Measurements from ENCODE around the gene MPP7.

The MPP7 gene

DNA sequence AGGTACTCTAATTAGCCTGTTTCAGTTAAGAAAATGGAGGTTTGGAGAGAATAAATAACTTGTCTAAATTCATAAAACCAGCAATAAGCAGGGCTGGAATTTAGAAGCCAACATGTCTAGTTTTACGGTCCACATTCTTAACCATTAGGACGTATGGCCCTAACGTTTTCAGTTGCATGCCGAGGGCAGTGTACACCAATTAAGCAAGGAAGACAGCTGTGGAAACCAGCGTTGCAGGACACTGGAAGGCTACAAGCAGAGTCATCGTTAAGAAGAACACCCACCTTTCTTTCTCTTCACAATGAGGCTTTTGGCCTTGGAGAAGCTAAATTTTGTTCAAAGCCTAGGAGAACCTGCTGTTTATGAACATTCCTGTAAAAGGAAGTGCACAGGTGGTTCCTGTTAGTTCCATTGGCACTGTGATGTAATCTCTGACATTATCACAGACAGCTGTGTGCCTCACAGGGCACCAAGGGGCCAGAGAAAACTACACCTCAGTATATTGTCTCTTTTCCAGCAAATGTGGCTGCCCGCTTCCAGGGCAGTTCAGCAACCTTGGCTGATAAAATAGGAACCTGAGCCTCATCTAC is 21.0 kb downstream of the MPP7 start:
- DNase-seq (ENCODE audit: insufficient read length, low spot score) (no peak), FAIRE-seq (no peak)
- TF ChIP-seq SPI1 (IDR thresholded peaks at IDR 0.05; ENCODE audit: low read depth, low read length) = no peak
- no peak for TF ChIP-seq PAX5 (IDR thresholded peaks at IDR 0.05; ENCODE audit: insufficient read depth, low read length, severe bottlenecking)
- no peak for TF ChIP-seq TAF1 (IDR thresholded peaks at IDR 0.05; ENCODE audit: low read depth, low read length)
- no peak for TF ChIP-seq POU2F2 (IDR thresholded peaks at IDR 0.05; ENCODE audit: low read depth, low read length)
- no peak for TF ChIP-seq POLR2A (IDR thresholded peaks at IDR 0.05; ENCODE audit: low read depth, low read length)
- TF ChIP-seq POLR2AphosphoS5 (IDR thresholded peaks at IDR 0.05; ENCODE audit: low read depth, low read length) = no peak

DNA sequence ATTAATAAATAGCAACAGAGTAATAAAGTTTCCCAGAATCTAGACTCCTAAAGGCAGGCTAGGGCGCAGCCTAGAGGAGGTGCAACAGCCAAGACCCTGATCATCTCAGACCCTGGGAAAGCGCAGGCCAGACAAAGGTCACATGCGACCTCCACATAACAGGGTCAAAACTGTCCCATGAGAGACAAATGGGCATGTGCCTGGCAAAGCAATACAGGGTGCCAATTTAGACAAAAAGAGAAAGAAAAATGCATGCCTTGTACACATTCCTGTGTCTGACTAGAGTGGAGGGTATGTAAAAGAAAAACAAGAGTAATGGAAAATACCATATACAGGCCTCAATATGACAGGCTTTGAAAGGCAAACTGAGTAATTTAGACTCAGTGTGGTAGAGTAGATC is 22.2 kb downstream of the MPP7 start:
- FAIRE-seq (no peak), DNase-seq (ENCODE audit: insufficient read length, low spot score) (no peak)
- no peak for TF ChIP-seq PAX5 (IDR thresholded peaks at IDR 0.05; ENCODE audit: insufficient read depth, low read length, severe bottlenecking)
- TF ChIP-seq POLR2A (IDR thresholded peaks at IDR 0.05; ENCODE audit: low read depth, low read length) = no peak
- TF ChIP-seq POLR2AphosphoS5 (IDR thresholded peaks at IDR 0.05; ENCODE audit: low read depth, low read length) = no peak
- no peak for TF ChIP-seq SPI1 (IDR thresholded peaks at IDR 0.05; ENCODE audit: low read depth, low read length)
- TF ChIP-seq TAF1 (IDR thresholded peaks at IDR 0.05; ENCODE audit: low read depth, low read length) = no peak

DNA sequence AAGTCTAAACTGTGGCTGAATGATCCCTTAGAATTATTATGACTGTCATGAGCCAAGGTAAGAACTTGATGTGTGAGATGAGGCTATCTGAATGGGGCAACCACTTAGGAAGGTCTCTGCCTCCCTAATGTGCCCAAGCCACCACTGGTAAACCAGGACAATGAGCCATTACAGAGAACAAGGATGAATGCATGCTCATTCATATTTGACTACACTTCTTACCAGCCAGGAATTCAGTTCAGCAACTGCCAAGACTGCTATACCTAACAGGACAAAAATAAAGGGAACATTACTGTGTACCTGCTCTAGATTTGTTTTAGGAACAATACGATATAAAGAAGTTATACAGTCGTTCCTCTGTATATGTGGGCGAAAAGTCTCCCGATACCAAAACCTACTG is 23.0 kb downstream of the MPP7 start:
- no peak for FAIRE-seq
- no peak for TF ChIP-seq POLR2AphosphoS5 (IDR thresholded peaks at IDR 0.05; ENCODE audit: low read depth, low read length)
- no peak for TF ChIP-seq POU2F2 (IDR thresholded peaks at IDR 0.05; ENCODE audit: low read depth, low read length)
- TF ChIP-seq TAF1 (IDR thresholded peaks at IDR 0.05; ENCODE audit: low read depth, low read length) = no peak
- TF ChIP-seq POLR2A (IDR thresholded peaks at IDR 0.05; ENCODE audit: low read depth, low read length) = no peak
- no peak for TF ChIP-seq PAX5 (IDR thresholded peaks at IDR 0.05; ENCODE audit: insufficient read depth, low read length, severe bottlenecking)
- TF ChIP-seq SPI1 (IDR thresholded peaks at IDR 0.05; ENCODE audit: low read depth, low read length) = no peak
- DNase-seq (ENCODE audit: insufficient read length, low spot score) = no peak

DNA sequence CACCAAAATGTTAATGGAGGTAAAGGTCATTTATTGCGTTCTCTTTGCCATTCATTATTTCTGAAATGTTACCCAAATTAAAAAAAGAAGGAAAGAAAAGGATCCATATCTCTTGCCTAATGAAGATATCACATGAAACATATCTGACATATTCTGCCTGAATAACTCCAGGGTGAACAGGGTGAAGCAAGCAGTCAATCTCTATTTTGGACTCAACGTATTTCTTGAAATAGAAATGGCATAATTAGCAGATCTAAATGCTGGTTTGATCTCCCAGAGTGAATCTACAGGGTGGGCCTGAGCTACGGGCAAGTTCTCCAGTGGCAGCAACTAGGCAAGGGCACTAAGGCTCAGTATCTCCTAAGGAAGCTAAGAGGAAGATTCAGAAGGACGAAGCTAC is 24.0 kb downstream of the MPP7 start:
- TF ChIP-seq POLR2AphosphoS5 (IDR thresholded peaks at IDR 0.05; ENCODE audit: low read depth, low read length) (no peak), POU2F2 (IDR thresholded peaks at IDR 0.05; ENCODE audit: low read depth, low read length) (no peak), PAX5 (IDR thresholded peaks at IDR 0.05; ENCODE audit: insufficient read depth, low read length, severe bottlenecking) (no peak), POLR2A (IDR thresholded peaks at IDR 0.05; ENCODE audit: low read depth, low read length) (no peak), SPI1 (IDR thresholded peaks at IDR 0.05; ENCODE audit: low read depth, low read length) (no peak), TAF1 (IDR thresholded peaks at IDR 0.05; ENCODE audit: low read depth, low read length) (no peak)
- no peak for DNase-seq (ENCODE audit: insufficient read length, low spot score)
- FAIRE-seq = no peak

DNA sequence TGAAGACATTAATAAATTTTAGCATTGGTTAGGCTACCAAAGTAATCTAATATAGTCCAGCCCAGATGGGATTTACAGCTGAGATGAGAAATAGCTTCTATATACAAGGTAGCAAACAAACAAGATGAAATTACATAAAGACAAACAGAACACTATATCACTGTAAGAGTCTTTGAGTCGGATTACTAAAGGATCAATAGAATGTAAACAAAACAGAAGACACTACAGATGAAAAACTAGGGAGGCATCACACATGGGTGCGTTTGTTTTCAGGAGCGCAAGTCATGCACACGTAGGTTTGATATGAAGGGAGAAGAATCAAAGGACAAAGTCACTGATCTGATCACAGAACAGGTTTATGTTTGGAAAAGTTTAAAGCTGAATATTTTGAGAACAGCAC is 26.5 kb downstream of the MPP7 start:
- DNase-seq (ENCODE audit: insufficient read length, low spot score) (no peak), FAIRE-seq (no peak)

DNA sequence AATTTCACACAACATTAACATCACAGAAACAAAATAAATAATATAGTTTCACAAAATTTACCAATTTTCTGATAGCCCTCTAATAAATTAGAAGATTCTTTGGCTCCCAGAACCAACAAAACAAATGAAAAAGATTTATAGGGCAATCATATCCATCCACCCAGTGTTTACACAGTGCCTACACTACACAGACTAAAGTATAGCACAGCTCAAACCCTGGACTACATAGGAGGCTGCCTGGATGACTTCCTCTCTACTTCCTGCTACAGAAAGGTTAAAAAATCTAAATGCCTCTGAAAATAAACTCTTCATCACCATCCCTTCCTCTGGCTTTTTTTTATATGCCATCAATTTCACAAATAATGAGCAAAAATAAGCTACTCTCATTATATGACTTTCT is 28.4 kb downstream of the MPP7 start:
- FAIRE-seq (no peak), DNase-seq (ENCODE audit: insufficient read length, low spot score) (no peak)
- no peak for TF ChIP-seq SPI1 (IDR thresholded peaks at IDR 0.05; ENCODE audit: low read depth, low read length)
- TF ChIP-seq POLR2AphosphoS5 (IDR thresholded peaks at IDR 0.05; ENCODE audit: low read depth, low read length) = no peak
- TF ChIP-seq POLR2A (IDR thresholded peaks at IDR 0.05; ENCODE audit: low read depth, low read length) = no peak
- no peak for TF ChIP-seq TAF1 (IDR thresholded peaks at IDR 0.05; ENCODE audit: low read depth, low read length)
- no peak for TF ChIP-seq PAX5 (IDR thresholded peaks at IDR 0.05; ENCODE audit: insufficient read depth, low read length, severe bottlenecking)
- no peak for TF ChIP-seq POU2F2 (IDR thresholded peaks at IDR 0.05; ENCODE audit: low read depth, low read length)

More for the DNA sequence above, 26.5 kb downstream of the MPP7 start:
- TF ChIP-seq POU2F2 (IDR thresholded peaks at IDR 0.05; ENCODE audit: low read depth, low read length) = no peak
- no peak for TF ChIP-seq SPI1 (IDR thresholded peaks at IDR 0.05; ENCODE audit: low read depth, low read length)
- TF ChIP-seq TAF1 (IDR thresholded peaks at IDR 0.05; ENCODE audit: low read depth, low read length) = no peak

DNA sequence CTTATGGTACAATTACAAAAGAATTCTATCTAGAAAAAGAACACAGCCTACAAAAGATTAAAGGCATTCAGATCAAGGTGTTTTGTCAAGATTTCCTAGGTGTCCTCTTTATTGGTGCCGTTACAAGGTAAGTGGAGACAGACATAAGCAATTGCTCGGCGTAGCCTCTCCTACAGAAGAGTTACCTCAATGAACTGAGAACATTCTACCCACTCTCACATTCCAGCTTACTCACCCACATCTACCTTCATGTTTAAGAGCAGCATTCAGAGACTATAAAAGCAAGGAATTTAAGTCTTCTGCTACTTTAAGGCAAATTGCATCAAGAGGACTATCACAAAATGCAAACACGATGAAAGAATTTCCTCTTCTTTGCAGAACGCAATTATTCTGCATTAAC is 29.5 kb downstream of the MPP7 start:
- FAIRE-seq (no peak), DNase-seq (ENCODE audit: insufficient read length, low spot score) (no peak)
- TF ChIP-seq POLR2A (IDR thresholded peaks at IDR 0.05; ENCODE audit: low read depth, low read length) (no peak), TAF1 (IDR thresholded peaks at IDR 0.05; ENCODE audit: low read depth, low read length) (no peak), SPI1 (IDR thresholded peaks at IDR 0.05; ENCODE audit: low read depth, low read length) (no peak), PAX5 (IDR thresholded peaks at IDR 0.05; ENCODE audit: insufficient read depth, low read length, severe bottlenecking) (no peak), POLR2AphosphoS5 (IDR thresholded peaks at IDR 0.05; ENCODE audit: low read depth, low read length) (no peak), POU2F2 (IDR thresholded peaks at IDR 0.05; ENCODE audit: low read depth, low read length) (no peak)

DNA sequence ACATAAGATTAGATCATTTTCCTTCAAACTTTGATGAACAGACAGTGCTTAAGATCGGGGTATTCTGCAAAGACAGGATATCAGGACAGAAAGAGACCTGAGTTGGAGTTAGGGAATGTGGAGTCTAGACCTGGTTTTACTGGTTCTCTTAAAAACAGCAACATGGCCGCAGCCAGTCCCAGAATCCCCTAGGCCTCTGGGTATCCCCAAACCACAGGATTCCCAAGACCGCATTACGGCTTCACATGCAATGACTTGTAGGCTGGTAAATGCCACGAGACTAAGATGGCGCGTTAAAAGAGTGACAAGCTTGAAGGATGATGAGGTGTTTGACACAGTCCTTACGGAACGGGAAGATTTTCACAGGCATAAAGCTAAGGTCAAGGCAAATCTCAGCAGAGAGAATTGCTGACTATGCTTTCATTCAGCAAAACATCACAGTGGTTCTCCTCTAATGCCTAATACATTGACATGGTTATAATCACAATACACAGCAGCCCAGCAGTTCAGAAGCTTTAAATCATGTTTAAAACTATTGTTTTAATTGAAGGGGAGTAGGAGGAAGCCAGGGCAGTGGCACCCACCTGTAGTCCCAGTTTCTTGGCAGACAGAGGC is 32.9 kb downstream of the MPP7 start:
- DNase-seq (ENCODE audit: insufficient read length, low spot score) = no peak
- no peak for FAIRE-seq
- TF ChIP-seq SPI1 (IDR thresholded peaks at IDR 0.05; ENCODE audit: low read depth, low read length) (no peak), PAX5 (IDR thresholded peaks at IDR 0.05; ENCODE audit: insufficient read depth, low read length, severe bottlenecking) (no peak), POLR2AphosphoS5 (IDR thresholded peaks at IDR 0.05; ENCODE audit: low read depth, low read length) (no peak), POU2F2 (IDR thresholded peaks at IDR 0.05; ENCODE audit: low read depth, low read length) (no peak), POLR2A (IDR thresholded peaks at IDR 0.05; ENCODE audit: low read depth, low read length) (no peak), TAF1 (IDR thresholded peaks at IDR 0.05; ENCODE audit: low read depth, low read length) (no peak)

DNA sequence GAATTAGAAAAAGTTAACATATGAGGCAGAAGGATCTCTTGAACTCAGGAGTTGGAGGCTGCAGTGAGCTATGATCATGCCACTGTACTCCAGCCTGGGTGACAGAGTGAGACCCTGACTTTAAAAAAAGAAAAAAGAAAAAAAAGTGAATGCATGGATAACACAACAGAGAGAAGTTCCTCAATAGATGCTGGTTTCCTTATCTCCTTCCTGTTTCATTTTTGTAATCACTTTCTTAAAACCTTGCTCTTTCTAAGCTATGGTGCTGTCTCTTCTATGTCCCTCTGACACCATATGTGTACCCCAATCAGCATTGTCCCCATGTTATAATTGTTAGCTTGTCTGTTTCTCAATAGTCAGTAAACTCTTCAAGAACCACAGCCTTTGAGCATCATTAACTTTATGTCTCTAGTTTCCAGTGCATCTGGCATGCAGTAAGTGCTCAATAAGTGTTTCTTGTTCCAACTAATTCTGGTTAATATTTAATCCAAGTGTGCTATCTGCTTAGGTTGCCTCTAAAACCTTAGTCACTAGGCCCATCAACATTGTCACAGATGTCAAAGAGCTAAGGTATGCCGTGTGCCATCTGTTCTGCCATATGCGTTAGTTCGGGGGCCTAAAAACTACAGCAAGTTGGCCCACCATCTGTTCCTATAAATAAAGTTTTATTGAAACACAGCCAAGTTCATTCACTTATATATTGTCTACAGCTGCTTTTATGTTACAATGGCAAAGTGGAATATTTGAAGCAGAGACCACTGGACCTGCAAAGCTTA is 36.2 kb downstream of the MPP7 start:
- FAIRE-seq (no peak), DNase-seq (ENCODE audit: insufficient read length, low spot score) (no peak)

More for the DNA sequence above, 36.2 kb downstream of the MPP7 start:
- TF ChIP-seq PAX5 (IDR thresholded peaks at IDR 0.05; ENCODE audit: insufficient read depth, low read length, severe bottlenecking) = no peak

Data from GM12891 (cell line).